Activated CD8-positive, alpha-beta memory T cell treated with anti-CD3 and anti-CD28 coated beads, Interleukin-2, amount 10 ng/mL, durations not matched to agents 7 days and 5 days (primary cell): ENCODE data around the gene PINLYP. TPM values are rescaled to one million over a fixed set of nuclear protein-coding genes. Genes with fewer than 3 reads are reported as not detected.
A peak's percentile ranks its signal among the peaks of the same experiment; 100 is the strongest.
"Not testable (repeated sequence)": the region's sequence is repeated elsewhere in the genome, so short reads cannot be mapped to it uniquely, and the experiment has no call there.

Experiments
- ATAC-seq: fragments of 150-1000 bp; cut with Tn5 transposase; one replicate; pipeline ENCODE4 v1.10.0; 2021; ENCODE audit warnings: moderate library complexity
- CTCF ChIA-PET: fragments of 350-600 bp; sonication (Branson Sonifier 250); formaldehyde crosslinking; loops from one replicate; lab custom pipeline; 2021; ENCODE audit warnings: antibody characterized with exemption; lab: Charles Lee
- DNase-seq: peaks from one replicate; pipeline ENCODE4 v3.0.0-alpha.2; 2020
- H3K27ac Mint-ChIP-seq: one replicate; pipeline ENCODE4 v1.8.0; 2021; ENCODE audit warnings: mild to moderate bottlenecking, mixed read lengths
- H3K27me3 Mint-ChIP-seq: one replicate; pipeline ENCODE4 v1.8.0; 2021; ENCODE audit warnings: mixed read lengths
- H3K36me3 Mint-ChIP-seq: one replicate; pipeline ENCODE4 v1.8.0; 2021; ENCODE audit warnings: mild to moderate bottlenecking, mixed read lengths
- H3K4me1 Mint-ChIP-seq: one replicate; pipeline ENCODE4 v1.8.0; 2021; ENCODE audit warnings: mixed read lengths
- H3K4me3 Mint-ChIP-seq: one replicate; pipeline ENCODE4 v1.8.0; 2021; ENCODE audit warnings: mild to moderate bottlenecking, moderate library complexity, mixed read lengths
- H3K9me3 Mint-ChIP-seq: one replicate; pipeline ENCODE4 v1.8.0; 2022; ENCODE audit warnings: low read depth, mixed read lengths
- total RNA-seq, 2 experiments: library from RNA; stranded (reverse); gene quantifications; one replicate each; pipeline ENCODE4 v1.2.3, GENCODE V29; 2021

PINLYP gene
- total RNA-seq, 2 experiments from 2014 or later: 16.8 to 19.7 TPM

DNA sequence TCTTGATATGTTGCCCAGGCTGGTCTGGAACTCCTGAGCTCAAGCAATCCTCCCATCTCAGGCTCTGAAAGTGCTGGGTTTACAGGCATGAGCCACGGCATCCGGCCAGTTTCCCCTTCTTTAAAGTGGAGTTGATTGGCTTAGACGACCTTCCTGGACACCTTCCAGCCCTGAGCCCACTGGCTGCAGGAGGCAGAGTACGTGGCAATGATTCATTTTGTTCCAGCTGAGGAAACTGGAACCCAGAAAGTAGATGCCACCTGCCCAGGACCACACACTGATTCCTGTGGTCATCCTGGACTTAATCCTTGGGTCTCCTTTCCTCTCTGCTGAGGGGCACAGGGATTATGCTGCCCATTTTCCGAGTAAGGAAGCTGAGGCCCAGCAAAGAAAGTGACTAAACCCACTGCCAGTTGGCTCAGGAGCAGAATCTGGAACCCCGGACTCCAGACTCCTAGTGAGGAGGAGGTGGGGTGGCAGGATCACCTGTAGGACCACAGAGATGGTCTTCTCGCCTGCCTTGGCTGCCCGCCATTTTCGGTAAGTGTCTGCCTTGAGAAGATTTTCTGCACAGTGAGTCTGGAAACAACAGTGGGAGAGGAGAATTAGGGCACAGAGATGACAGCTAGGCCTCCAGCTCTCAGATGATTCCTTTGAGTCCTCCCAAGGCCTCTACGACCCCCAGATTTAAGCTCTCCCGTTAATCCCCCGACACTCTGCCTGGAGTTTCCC lies 1.0 kb upstream of the PINLYP start:
- Mint-ChIP-seq H3K27me3 (no peaks in the 10 kb centered on the region), H3K4me1 (peaks cover 43% of the 10 kb centered on the region), H3K36me3 (peaks cover 5% of the 10 kb centered on the region), H3K4me3 (peak overlapping the region; percentile 95), H3K9me3 (no peaks in the 10 kb centered on the region), H3K27ac (peak overlapping the region; percentile 92)
- ATAC-seq (no peak), DNase-seq (no peak)
- CTCF ChIA-PET: interaction anchor here (0.7 to 3.0 kb wide), 10 partner anchors 10 to 128 kb away, joined by 3 to 38 read pairs (median 3); partner anchors contain the start of genes IRGQ, ZNF575 and ZNF576

- peak overlapping the region; percentile 95 for H3K4me3 Mint-ChIP-seq
- no peaks in the 10 kb centered on the region for H3K27me3 Mint-ChIP-seq
- ATAC-seq (no peak), DNase-seq (no peak)
- H3K9me3 Mint-ChIP-seq: no peaks in the 10 kb centered on the region
- peaks cover 5% of the 10 kb centered on the region for H3K36me3 Mint-ChIP-seq
- peak overlapping the region; percentile 63 for H3K27ac Mint-ChIP-seq
- CTCF ChIA-PET: interaction anchor here (2.9 to 3.0 kb wide), 2 partner anchors 19 to 21 kb away, joined by 17 to 38 read pairs; partner anchors contain the start of genes IRGQ and ZNF576
- H3K4me1 Mint-ChIP-seq: peaks cover 48% of the 10 kb centered on the region
Measured at GRCh38 chr19:43575955-43576878, 616 bp downstream of the PINLYP start.

GRCh38 chr19:43578787-43579186 lies 3.2 kb downstream of the PINLYP start:
- CTCF ChIA-PET: interaction anchor here (1.4 to 7.9 kb wide), 3 partner anchors 16 to 24 kb away, joined by 9 to 53 read pairs (median 10); partner anchors contain the start of gene IRGQ
- Mint-ChIP-seq H3K27ac (peak overlapping the region; percentile 59), H3K36me3 (peaks cover 3% of the 10 kb centered on the region)

GRCh38 chr19:43581467-43581866 lies 5.9 kb downstream of the PINLYP start:
- H3K36me3 Mint-ChIP-seq: peaks cover 15% of the 10 kb centered on the region
- peaks cover 58% of the 10 kb centered on the region for H3K4me1 Mint-ChIP-seq
- no peaks in the 10 kb centered on the region for H3K9me3 Mint-ChIP-seq
- DNase-seq (no peak), ATAC-seq (no peak)
- CTCF ChIA-PET: interaction anchor here (1.5 to 7.9 kb wide), 4 partner anchors 13 to 45 kb away, joined by 3 to 53 read pairs (median 15); partner anchors contain the start of gene IRGQ
- H3K27me3 Mint-ChIP-seq: no peaks in the 10 kb centered on the region
- H3K27ac Mint-ChIP-seq: peak overlapping the region; percentile 89
- H3K4me3 Mint-ChIP-seq: peak overlapping the region; percentile 82

More at GRCh38 chr19:43578787-43579186, 3.2 kb downstream of the PINLYP start:
- no peak for ATAC-seq
- Mint-ChIP-seq H3K4me3 (peak overlapping the region; percentile 82), H3K27me3 (no peaks in the 10 kb centered on the region), H3K9me3 (no peaks in the 10 kb centered on the region), H3K4me1 (peaks cover 66% of the 10 kb centered on the region)
- DNase-seq: no peak

GRCh38 chr19:43582495-43582894 lies 6.9 kb downstream of the PINLYP start:
- no peak overlapping the region for H3K4me3 Mint-ChIP-seq
- no peak for DNase-seq
- H3K9me3 Mint-ChIP-seq: no peaks in the 10 kb centered on the region
- no peak for ATAC-seq
- no peaks in the 10 kb centered on the region for H3K27me3 Mint-ChIP-seq
- CTCF ChIA-PET: interaction anchor here (1.0 to 7.9 kb wide), 3 partner anchors 9 to 28 kb away, joined by 4 to 53 read pairs (median 20); partner anchors contain the start of gene IRGQ
- peaks cover 51% of the 10 kb centered on the region for H3K4me1 Mint-ChIP-seq
- peaks cover 17% of the 10 kb centered on the region for H3K36me3 Mint-ChIP-seq
- peak overlapping the region; percentile 89 for H3K27ac Mint-ChIP-seq

- Mint-ChIP-seq H3K27me3 (no peaks in the 10 kb centered on the region), H3K4me3 (no peak overlapping the region)
- CTCF ChIA-PET: interaction anchor here (0.8 to 7.9 kb wide), 7 partner anchors 10 to 138 kb away, joined by 3 to 53 read pairs (median 4); partner anchors contain the start of gene IRGQ
Measured at GRCh38 chr19:43584484-43584883, 8.9 kb downstream of the PINLYP start.

GRCh38 chr19:43586346-43586745 lies 10.7 kb downstream of the PINLYP start:
- peaks cover 40% of the 10 kb centered on the region for H3K4me1 Mint-ChIP-seq
- H3K27me3 Mint-ChIP-seq: no peaks in the 10 kb centered on the region
- CTCF ChIA-PET: interaction anchor here (7.9 kb wide), 1 partner anchor 9 kb away, joined by 53 read pairs; the partner anchor contains the start of gene IRGQ
- H3K9me3 Mint-ChIP-seq: no peaks in the 10 kb centered on the region
- DNase-seq: no peak
- ATAC-seq: no peak
- no peak overlapping the region for H3K27ac Mint-ChIP-seq
- H3K4me3 Mint-ChIP-seq: no peak overlapping the region
- H3K36me3 Mint-ChIP-seq: peaks cover 21% of the 10 kb centered on the region

More at GRCh38 chr19:43584484-43584883, 8.9 kb downstream of the PINLYP start:
- Mint-ChIP-seq H3K36me3 (peaks cover 18% of the 10 kb centered on the region), H3K9me3 (no peaks in the 10 kb centered on the region), H3K27ac (peak overlapping the region; percentile 83), H3K4me1 (peaks cover 45% of the 10 kb centered on the region)
- DNase-seq: no peak
- ATAC-seq: no peak

DNA sequence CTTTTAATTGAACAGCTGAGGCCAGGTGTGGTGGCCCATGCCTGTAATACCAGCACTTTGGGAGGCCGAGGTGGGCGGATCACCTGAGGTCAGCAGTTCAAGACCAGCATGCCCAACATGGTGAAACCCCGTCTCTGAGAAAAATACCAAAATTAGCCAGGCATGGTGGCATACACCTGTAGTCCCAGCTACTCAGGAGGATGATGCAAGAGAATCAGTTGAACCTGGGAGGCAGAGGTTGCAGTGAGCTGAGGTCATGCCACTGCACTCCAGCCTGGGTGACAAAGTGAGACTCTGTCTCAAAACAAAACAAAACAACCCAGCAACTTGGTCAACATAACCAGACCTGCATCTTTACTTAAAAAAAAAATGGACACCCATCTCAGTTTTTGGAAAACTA lies 11.4 kb downstream of the PINLYP start:
- H3K27ac Mint-ChIP-seq, ATAC-seq, CTCF ChIA-PET, DNase-seq, H3K27me3 Mint-ChIP-seq, H3K4me3 Mint-ChIP-seq, H3K9me3 Mint-ChIP-seq: not testable (repeated sequence)
- peaks cover 34% of the 10 kb centered on the region for H3K4me1 Mint-ChIP-seq
- peaks cover 21% of the 10 kb centered on the region for H3K36me3 Mint-ChIP-seq

GRCh38 chr19:43589277-43589676 lies 13.7 kb downstream of the PINLYP start:
- peaks cover 24% of the 10 kb centered on the region for H3K36me3 Mint-ChIP-seq
- DNase-seq (no peak), ATAC-seq (no peak)
- no peaks in the 10 kb centered on the region for H3K9me3 Mint-ChIP-seq
- peak overlapping the region; percentile 72 for H3K27ac Mint-ChIP-seq
- CTCF ChIA-PET: interaction anchor here (0.7 to 2.7 kb wide), 3 partner anchors 30 to 142 kb away, joined by 3 to 14 read pairs (median 11); no protein-coding TSS in a partner anchor
- no peak overlapping the region for H3K4me3 Mint-ChIP-seq
- no peaks in the 10 kb centered on the region for H3K27me3 Mint-ChIP-seq
- H3K4me1 Mint-ChIP-seq: peaks cover 25% of the 10 kb centered on the region

GRCh38 chr19:43589678-43590077 lies 14.1 kb downstream of the PINLYP start:
- H3K36me3 Mint-ChIP-seq: peaks cover 21% of the 10 kb centered on the region
- DNase-seq (no peak), ATAC-seq (no peak)
- H3K9me3 Mint-ChIP-seq: no peaks in the 10 kb centered on the region
- H3K27me3 Mint-ChIP-seq: no peaks in the 10 kb centered on the region
- peak overlapping the region; percentile 72 for H3K27ac Mint-ChIP-seq
- CTCF ChIA-PET: interaction anchor here (0.7 to 2.7 kb wide), 3 partner anchors 31 to 143 kb away, joined by 3 to 14 read pairs (median 11); no protein-coding TSS in a partner anchor
- peaks cover 26% of the 10 kb centered on the region for H3K4me1 Mint-ChIP-seq
- no peak overlapping the region for H3K4me3 Mint-ChIP-seq

- Mint-ChIP-seq H3K9me3 (no peaks in the 10 kb centered on the region), H3K4me3 (no peak overlapping the region), H3K4me1 (peaks cover 26% of the 10 kb centered on the region), H3K27me3 (no peaks in the 10 kb centered on the region), H3K36me3 (peaks cover 11% of the 10 kb centered on the region), H3K27ac (no peak overlapping the region)
- DNase-seq: no peak
- CTCF ChIA-PET: interaction anchor here (0.9 to 6.4 kb wide), 2 partner anchors 10 to 36 kb away, joined by 4 to 173 read pairs; no protein-coding TSS in a partner anchor
- ATAC-seq: no peak
Measured at GRCh38 chr19:43591904-43592772, 16.5 kb downstream of the PINLYP start.
